Coronary artery (tissue), 2 donors: ENCODE data around the gene ETNPPL.

Experiments
- DNase-seq: peaks from one replicate; pipeline ENCODE4 v3.0.0-alpha.2; 2017; ENCODE audit warnings: low spot score
- H3K27ac ChIP-seq, 2 donors: fragments of 200-600 bp; sonication (generic); one replicate each; pipeline ENCODE4 v1.5.1; 2016 to 2019
- H3K4me3 ChIP-seq: fragments of 200-600 bp; sonication (generic); 2 replicates; pipeline ENCODE4 v1.5.1; 2016; ENCODE audit warnings: mild to moderate bottlenecking, moderate library complexity
- TF ChIP-seq, protein P1 (sequence below): fragments of 200-600 bp; sonication (generic); IDR thresholded peaks from one replicate; pipeline ENCODE4 v1.5.1; 2019; ENCODE audit warnings: antibody characterized with exemption

Gene ETNPPL

DNA sequence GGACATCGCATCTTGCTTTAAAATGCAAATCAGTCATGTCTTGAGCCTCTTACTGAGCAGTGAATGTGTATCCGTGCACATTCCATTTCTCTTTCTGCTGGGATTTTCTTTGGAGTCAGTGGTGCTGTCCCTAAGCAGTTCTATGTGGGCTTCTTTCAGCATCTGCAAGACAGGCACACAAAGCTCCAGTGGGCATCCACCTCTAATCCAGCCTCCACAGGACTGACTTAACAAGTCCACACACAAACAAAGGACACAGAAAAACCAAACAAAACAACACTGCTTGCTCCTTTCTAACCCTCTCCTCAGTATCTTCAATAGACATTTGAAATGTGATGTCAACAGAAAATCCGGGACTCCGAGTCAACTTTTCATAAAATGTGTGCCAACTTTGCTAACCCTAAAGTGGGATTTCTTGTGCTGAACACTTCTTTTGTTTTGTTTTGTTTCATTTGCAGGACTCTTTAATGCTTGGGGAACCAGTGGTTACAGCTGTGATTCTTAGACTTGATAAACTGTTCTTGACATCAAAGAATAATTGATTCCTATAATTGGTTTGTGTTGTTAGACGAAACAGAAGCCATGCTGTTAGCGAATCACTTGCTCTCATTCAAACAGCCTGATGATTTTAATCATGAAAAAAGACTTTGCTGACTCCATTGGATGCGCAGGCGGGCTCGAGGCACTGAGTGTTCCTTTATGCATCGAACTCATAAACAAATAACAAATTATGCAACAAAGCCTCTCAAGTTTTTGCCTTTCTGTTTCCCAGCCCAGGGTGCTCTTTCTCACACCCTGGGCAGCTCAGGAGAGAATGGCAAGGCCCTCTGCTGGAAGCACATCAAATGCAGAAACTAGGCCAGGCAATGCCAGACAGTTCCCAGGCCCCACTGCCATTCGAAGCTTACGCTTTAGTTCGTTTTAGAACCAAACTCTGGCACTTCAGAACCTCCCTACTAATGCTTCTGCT, 20.1 kb downstream of the ETNPPL start:
- no peak for DNase-seq
- TF ChIP-seq, protein P1, sequence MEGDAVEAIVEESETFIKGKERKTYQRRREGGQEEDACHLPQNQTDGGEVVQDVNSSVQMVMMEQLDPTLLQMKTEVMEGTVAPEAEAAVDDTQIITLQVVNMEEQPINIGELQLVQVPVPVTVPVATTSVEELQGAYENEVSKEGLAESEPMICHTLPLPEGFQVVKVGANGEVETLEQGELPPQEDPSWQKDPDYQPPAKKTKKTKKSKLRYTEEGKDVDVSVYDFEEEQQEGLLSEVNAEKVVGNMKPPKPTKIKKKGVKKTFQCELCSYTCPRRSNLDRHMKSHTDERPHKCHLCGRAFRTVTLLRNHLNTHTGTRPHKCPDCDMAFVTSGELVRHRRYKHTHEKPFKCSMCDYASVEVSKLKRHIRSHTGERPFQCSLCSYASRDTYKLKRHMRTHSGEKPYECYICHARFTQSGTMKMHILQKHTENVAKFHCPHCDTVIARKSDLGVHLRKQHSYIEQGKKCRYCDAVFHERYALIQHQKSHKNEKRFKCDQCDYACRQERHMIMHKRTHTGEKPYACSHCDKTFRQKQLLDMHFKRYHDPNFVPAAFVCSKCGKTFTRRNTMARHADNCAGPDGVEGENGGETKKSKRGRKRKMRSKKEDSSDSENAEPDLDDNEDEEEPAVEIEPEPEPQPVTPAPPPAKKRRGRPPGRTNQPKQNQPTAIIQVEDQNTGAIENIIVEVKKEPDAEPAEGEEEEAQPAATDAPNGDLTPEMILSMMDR, result no peak
- no peak overlapping the region for H3K27ac ChIP-seq
- H3K4me3 ChIP-seq, result no peak overlapping the region

DNA sequence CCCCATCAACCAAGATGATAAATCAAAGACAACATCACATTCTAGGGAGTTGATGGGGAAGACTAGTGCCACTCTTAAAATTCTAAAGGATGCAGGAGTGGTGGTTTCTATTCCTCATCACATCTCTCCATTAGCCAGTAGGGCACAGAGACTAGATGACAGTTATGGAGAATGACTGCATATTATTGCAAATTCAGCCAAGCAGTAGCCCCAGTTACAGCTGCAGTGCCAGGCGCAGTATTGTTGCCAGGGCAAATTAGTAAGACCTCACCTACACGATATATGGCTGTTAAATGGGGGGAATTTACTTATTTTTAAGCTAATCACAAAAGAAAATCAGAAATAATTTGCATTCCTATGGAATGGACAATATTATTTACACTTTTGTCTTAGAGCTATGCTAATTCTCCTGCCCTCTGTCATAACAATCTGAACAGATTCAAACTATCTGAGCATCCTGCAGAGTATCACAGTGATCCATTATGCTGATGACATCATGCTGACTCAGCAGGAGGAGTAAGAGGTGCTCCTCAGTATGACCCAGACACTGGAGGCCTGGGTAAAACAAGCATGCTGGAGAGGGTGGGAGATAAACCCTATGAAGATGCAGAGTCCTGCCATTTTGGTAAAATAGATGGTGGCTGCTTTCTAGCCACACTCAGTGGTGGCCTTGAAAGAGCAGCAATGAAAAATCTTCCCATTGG, 24.7 kb downstream of the ETNPPL start:
- Histone ChIP-seq H3K27ac (no peak overlapping the region), H3K4me3 (no peak overlapping the region)
- TF ChIP-seq, protein P1, result no peak
- no peak for DNase-seq

DNA sequence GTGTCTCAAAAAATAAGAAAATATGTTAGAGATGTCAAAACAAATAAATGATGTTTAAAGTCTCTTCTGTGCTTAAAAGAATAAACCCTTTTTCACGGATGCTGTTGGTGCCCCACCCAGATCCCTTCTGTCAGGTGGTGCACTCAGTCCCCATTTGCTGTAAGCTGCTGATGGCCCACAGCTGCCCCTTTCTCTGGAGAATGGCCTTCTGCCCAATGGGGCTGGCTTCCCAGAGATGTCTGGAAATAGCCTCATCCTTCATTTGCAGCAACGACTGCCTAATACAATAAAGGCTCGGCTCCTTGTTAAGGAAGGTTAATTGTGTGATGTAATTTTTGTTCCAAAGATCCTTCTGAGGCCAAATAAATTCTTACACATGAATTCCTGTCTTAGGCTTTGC, 31.8 kb downstream of the ETNPPL start:
- no peak for DNase-seq
- Histone ChIP-seq H3K27ac (no peak overlapping the region), H3K4me3 (no peak overlapping the region)
- TF ChIP-seq, protein P1, result no peak

DNA sequence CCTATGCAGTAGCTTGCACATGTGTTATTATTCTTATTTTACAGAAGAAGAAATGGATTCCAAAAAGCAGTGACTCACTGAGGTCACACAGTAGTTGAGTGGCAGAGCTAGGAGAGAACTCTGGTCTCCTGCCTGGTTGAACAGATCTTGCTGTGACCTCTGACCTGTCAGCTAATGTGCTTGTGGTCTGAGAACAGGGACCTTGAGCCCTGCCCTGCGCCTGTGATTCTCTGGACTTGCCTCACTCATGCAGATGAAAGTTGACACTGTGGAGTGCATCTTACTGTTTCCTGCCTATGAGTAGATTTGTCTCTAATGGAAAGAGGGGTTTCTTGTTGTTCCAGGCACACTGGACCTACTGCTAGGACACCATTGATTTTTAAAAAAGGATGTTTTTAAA, 32.3 kb downstream of the ETNPPL start:
- no peak for DNase-seq
- TF ChIP-seq, protein P1, result no peak

GRCh38 chr4:108729731-108730130, 33.1 kb downstream of the ETNPPL start:
- TF ChIP-seq, protein P1, result no peak
- no peak for DNase-seq
- Histone ChIP-seq H3K27ac (no peak overlapping the region), H3K4me3 (no peak overlapping the region)

More for the DNA sequence above, 32.3 kb downstream of the ETNPPL start:
- Histone ChIP-seq H3K4me3 (no peak overlapping the region), H3K27ac (no peak overlapping the region)

GRCh38 chr4:108725457-108725856, 37.4 kb downstream of the ETNPPL start:
- Histone ChIP-seq H3K27ac (no peak overlapping the region), H3K4me3 (no peak overlapping the region)
- TF ChIP-seq, protein P1, result no peak
- no peak for DNase-seq
